ENCODE results near the gene XYLT1. TPM values are rescaled to one million over a fixed set of nuclear protein-coding genes. Genes with fewer than 3 reads are reported as not detected.
A peak's percentile ranks its signal among the peaks of the same experiment; 100 is the strongest.

The XYLT1 gene
- total RNA-seq, 1 experiment from 2014 or later = 0.80 TPM

GRCh38 chr16:17377360-17378324 is 93.1 kb downstream of the XYLT1 start:
- no peak for DNase-seq (ENCODE audit: low read depth)

GRCh38 chr16:17375461-17376304 is 95.1 kb downstream of the XYLT1 start:
- DNase-seq (ENCODE audit: low read depth) = no peak

GRCh38 chr16:17374668-17375255 is 96.0 kb downstream of the XYLT1 start:
- DNase-seq (ENCODE audit: low read depth) = no peak

GRCh38 chr16:17373533-17373932 is 97.2 kb downstream of the XYLT1 start:
- no peak for DNase-seq (ENCODE audit: low read depth)

GRCh38 chr16:17372386-17372785 is 98.4 kb downstream of the XYLT1 start:
- no peak for DNase-seq (ENCODE audit: low read depth)

GRCh38 chr16:17371299-17371698 is 99.5 kb downstream of the XYLT1 start:
- no peak for DNase-seq (ENCODE audit: low read depth)

GRCh38 chr16:17370731-17371285 is 100.0 kb downstream of the XYLT1 start:
- DNase-seq (ENCODE audit: low read depth) = no peak

- DNase-seq (ENCODE audit: low read depth) = no peak
Measured at GRCh38 chr16:17370223-17370707, 100.5 kb downstream of the XYLT1 start.

- DNase-seq (ENCODE audit: low read depth) = no peak
Measured at GRCh38 chr16:17369421-17370222, 101.1 kb downstream of the XYLT1 start.

- no peak for DNase-seq (ENCODE audit: low read depth)
Measured at GRCh38 chr16:17368951-17369350, 101.8 kb downstream of the XYLT1 start.

- no peak for DNase-seq (ENCODE audit: low read depth)
Measured at GRCh38 chr16:17368446-17368845, 102.3 kb downstream of the XYLT1 start.

- DNase-seq (ENCODE audit: low read depth) = peak; percentile 37
Measured at GRCh38 chr16:17367923-17368322, 102.8 kb downstream of the XYLT1 start.

GRCh38 chr16:17367036-17367435 is 103.7 kb downstream of the XYLT1 start:
- DNase-seq (ENCODE audit: low read depth) = no peak

GRCh38 chr16:17366299-17366961 is 104.3 kb downstream of the XYLT1 start:
- DNase-seq (ENCODE audit: low read depth) = no peak

GRCh38 chr16:17365591-17366298 is 105.0 kb downstream of the XYLT1 start:
- no peak for DNase-seq (ENCODE audit: low read depth)

- DNase-seq (ENCODE audit: low read depth) = no peak
Measured at GRCh38 chr16:17365211-17365541, 105.6 kb downstream of the XYLT1 start.

GRCh38 chr16:17364319-17365210 is 106.2 kb downstream of the XYLT1 start:
- DNase-seq (ENCODE audit: low read depth) = peak; percentile 8

GRCh38 chr16:17362946-17363345 is 107.8 kb downstream of the XYLT1 start:
- DNase-seq (ENCODE audit: low read depth) = no peak

Data from HT1080 (cell line).